Right lobe of liver (tissue), 6 donors: ENCODE results near the gene C1QTNF8. TPM values are rescaled to one million over a fixed set of nuclear protein-coding genes. Genes with fewer than 3 reads are reported as not detected.
A peak's percentile ranks its signal among the peaks of the same experiment; 100 is the strongest.

Source experiments
- ATAC-seq, 4 donors: fragments of 200-7000 bp; cut with Tn5 transposase; one replicate each; pipeline ENCODE4 v1.9.1; 2020; ENCODE audit warnings: mild to moderate bottlenecking in 4 of 4, moderate library complexity in 4 of 4
- DNase-seq, 3 donors: peaks; one replicate each; pipeline ENCODE4 v3.0.0-alpha.2; 2020
- H3K27ac ChIP-seq, 3 donors: fragments of 200-600 bp; one replicate each; pipeline ENCODE4 v1.8.0; 2022
- H3K27me3 ChIP-seq, 2 donors: fragments of 200-600 bp; one replicate each; pipeline ENCODE4 v1.8.0; 2022
- H3K36me3 ChIP-seq, 4 donors: fragments of 200-600 bp; sonication (generic) in 1 of 4; one replicate each; pipeline versions ENCODE4 v1.5.1 to v1.8.0; 2017 to 2022; ENCODE audit warnings: control low read depth in 1 of 4
- H3K4me1 ChIP-seq, 4 donors: fragments of 200-600 bp; sonication (generic) in 1 of 4; one replicate each; pipeline versions ENCODE4 v1.5.1 to v1.8.0; 2017 to 2022; ENCODE audit warnings: control low read depth in 1 of 4
- H3K4me3 ChIP-seq, 3 donors: fragments of 200-600 bp; one replicate each; pipeline ENCODE4 v1.8.0; 2022
- H3K9me3 ChIP-seq, 4 donors: fragments of 200-600 bp; sonication (generic) in 1 of 4; one replicate each; pipeline versions ENCODE4 v1.5.1 to v1.8.0; 2017 to 2022; ENCODE audit warnings: control low read depth in 1 of 4
- POLR2A ChIP-seq: fragments of 450-650 bp; IDR thresholded peaks from one replicate; pipeline ENCODE4 v1.6.1; 2017; ENCODE audit warnings: antibody characterized with exemption, mild to moderate bottlenecking
- WGBS: methylation state at CpG from one replicate; pipeline ENCODE4 v1.1.6; 2018; ENCODE audit warnings: low coverage, low lambda C conversion rate; ENCODE audit not compliant: insufficient coverage; ENCODE audit errors: missing lambda C conversion rate; 5-methylcytosine and 5-hydroxymethylcytosine counted together
- intact Hi-C, 2 donors: fragments of 100-400 bp; cut with DNase I; formaldehyde crosslinking; loops; one replicate each; pipeline versions ENCODE4 v1.11.2 to v1.14.1; 2022
- total RNA-seq, 6 experiments: library from RNA; depleted of rRNA in 2 of 6; stranded (reverse); fragments of >200 nt in 2 of 6; fragmentation: NEBNext Ultra II Directional in 3 of 6; extraction: Animal tissue kit (Norgen Biotek cat#: 25700) in 3 of 6; gene quantifications; one replicate each; pipeline versions ENCODE4 v1.1.0 to v1.2.4, GENCODE V29; 2016 to 2023
- TF ChIP-seq, protein P1 (sequence below), 4 donors: fragments of 200-600 bp in 3 of 4; fragments of 450-650 bp in 1 of 4; IDR thresholded peaks; one replicate each; pipeline versions ENCODE4 v1.5.1 to v1.8.0; 2016 to 2022; ENCODE audit warnings: antibody characterized with exemption in 4 of 4, mild to moderate bottlenecking in 2 of 4
- donor health status: DM: no; HTN: yes; CAD: no.
- donor health status: DM: no; HTN: no; CAD: no.
- donor health status: DM: no; HTN: no; CAD: no.
- donor health status: DM: no; HTN: yes; CAD: no.
- donor health status: DM: no; HTN: yes; CAD: no.

The C1QTNF8 gene
- total RNA-seq, 6 experiments from 2014 or later: not detected

DNA sequence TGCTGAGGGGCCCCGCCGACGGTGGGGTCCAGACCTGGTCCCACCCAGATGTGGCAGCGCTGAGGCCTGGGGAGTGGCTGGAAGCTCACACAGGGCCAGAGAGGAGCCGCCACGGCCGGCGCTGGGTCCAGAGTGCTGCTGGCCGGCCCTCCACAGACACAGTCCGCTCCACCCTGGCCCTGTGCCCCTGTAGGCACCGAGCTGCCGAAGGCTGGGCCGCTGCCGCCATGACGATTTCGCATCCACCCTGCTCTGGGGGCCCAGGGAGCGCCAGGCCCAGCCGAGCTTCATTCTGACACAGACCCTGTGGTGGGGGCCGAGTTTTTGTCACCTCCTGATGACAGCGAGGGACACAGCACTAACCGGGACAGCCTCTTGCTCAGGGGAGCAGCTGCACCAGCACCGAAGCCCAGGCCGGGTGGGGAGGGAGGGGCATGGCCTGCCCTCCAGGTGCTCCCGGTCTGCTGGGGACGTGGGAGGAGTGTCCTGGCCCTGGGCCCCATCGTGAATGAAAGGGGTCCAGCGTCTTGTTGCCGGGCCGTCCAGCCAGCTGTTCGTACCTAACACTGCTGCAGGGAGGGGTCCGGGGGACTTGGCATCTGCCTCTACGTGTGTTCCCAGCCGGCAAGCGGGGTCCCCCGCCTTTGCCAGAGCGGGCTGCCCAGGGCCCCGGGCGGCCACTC, 50.6 kb downstream of the C1QTNF8 start:
- Histone ChIP-seq H3K9me3 (no peaks in the 10 kb centered on the region), H3K36me3 (no peaks in the 10 kb centered on the region), H3K27ac (no peak overlapping the region), H3K4me1 (no peaks in the 10 kb centered on the region), H3K4me3 (no peak overlapping the region), H3K27me3 (no peaks in the 10 kb centered on the region)
- intact Hi-C loops: no loop called here
- no peak for DNase-seq
- TF ChIP-seq, protein P1, sequence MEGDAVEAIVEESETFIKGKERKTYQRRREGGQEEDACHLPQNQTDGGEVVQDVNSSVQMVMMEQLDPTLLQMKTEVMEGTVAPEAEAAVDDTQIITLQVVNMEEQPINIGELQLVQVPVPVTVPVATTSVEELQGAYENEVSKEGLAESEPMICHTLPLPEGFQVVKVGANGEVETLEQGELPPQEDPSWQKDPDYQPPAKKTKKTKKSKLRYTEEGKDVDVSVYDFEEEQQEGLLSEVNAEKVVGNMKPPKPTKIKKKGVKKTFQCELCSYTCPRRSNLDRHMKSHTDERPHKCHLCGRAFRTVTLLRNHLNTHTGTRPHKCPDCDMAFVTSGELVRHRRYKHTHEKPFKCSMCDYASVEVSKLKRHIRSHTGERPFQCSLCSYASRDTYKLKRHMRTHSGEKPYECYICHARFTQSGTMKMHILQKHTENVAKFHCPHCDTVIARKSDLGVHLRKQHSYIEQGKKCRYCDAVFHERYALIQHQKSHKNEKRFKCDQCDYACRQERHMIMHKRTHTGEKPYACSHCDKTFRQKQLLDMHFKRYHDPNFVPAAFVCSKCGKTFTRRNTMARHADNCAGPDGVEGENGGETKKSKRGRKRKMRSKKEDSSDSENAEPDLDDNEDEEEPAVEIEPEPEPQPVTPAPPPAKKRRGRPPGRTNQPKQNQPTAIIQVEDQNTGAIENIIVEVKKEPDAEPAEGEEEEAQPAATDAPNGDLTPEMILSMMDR (IDR thresholded peaks at IDR 0.05): no peak
- no peak for TF ChIP-seq POLR2A
- ATAC-seq: no peak
- 60% methylated on average over 1 of the region's 38 CpGs for WGBS

- DNase-seq: no peak
- Histone ChIP-seq H3K27ac (no peak overlapping the region), H3K27me3 (no peaks in the 10 kb centered on the region), H3K4me1 (no peaks in the 10 kb centered on the region), H3K9me3 (no peaks in the 10 kb centered on the region), H3K36me3 (no peaks in the 10 kb centered on the region), H3K4me3 (no peak overlapping the region)
- no peak for TF ChIP-seq POLR2A
- TF ChIP-seq, protein P1 (IDR thresholded peaks at IDR 0.05): no peak
- WGBS: 57% methylated on average over 5 of the region's 43 CpGs
- intact Hi-C loops: no loop called here
- no peak for ATAC-seq
Observed at GRCh38 chr16:1044460-1045309, 51.4 kb downstream of the C1QTNF8 start.

DNA sequence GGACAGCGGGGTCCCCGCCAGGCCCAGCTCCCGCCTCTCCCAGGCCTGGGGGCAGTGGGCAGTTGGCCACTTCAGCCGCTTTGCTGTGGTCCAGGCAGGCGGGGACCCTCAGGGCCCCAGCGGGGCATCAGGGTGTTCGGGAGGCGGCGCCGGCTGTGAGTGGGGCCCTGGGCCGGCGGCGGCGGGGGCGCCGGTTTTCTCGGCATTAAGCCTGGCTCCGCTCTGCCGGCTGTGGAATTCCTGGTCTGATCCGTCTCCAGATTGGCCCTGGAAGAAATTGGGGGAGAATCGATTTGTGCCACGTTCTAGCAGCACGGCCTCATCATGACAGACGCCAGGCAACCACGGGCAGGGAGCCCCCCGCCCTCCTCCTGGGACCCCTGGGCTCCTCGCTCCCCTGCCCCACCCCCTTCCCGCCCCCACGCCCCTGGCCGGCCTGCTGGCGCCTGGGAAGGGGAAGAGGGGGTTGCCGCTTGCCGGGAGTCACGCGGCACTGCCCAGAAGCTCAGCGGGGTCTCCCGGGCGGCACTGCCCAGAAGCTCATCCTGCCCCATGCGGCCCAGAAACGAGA, 52.1 kb downstream of the C1QTNF8 start:
- H3K9me3 ChIP-seq: no peaks in the 10 kb centered on the region
- H3K4me3 ChIP-seq: no peak overlapping the region
- ATAC-seq (no peak), DNase-seq (no peak)
- no peaks in the 10 kb centered on the region for H3K27me3 ChIP-seq
- no CpG with 5 or more reads among the region's 40 CpGs for WGBS
- H3K36me3 ChIP-seq: no peaks in the 10 kb centered on the region
- no peak overlapping the region for H3K27ac ChIP-seq
- no peaks in the 10 kb centered on the region for H3K4me1 ChIP-seq
- intact Hi-C loops: no loop called here
- TF ChIP-seq, protein P1 (IDR thresholded peaks at IDR 0.05): no peak
- TF ChIP-seq POLR2A: no peak

DNA sequence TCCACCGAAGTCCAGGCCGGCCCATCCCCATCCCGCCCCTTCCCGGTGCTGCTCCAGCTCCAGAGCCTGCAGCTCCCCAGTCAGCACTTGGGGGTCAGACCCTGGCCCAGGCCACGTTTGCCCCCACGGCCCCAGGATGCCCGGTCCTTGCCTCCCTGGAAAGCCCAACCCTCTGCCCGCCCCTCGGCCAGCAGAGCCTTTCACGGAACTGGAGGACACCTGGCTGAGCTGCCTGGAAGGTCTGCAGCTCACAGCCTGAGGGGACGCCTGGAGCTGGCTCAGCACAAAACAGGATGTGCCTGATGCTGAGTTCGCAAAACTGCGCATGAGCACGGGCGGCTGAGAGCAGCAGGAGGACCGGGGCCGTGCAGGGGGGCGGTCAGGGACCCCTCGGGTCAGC, 53.2 kb downstream of the C1QTNF8 start:
- Histone ChIP-seq H3K9me3 (no peaks in the 10 kb centered on the region), H3K4me3 (no peak overlapping the region), H3K27ac (no peak overlapping the region), H3K4me1 (no peaks in the 10 kb centered on the region), H3K27me3 (no peaks in the 10 kb centered on the region), H3K36me3 (no peaks in the 10 kb centered on the region)
- ATAC-seq (peak in 2 of 4 donors; percentile 21 to 25), DNase-seq (no peak)
- intact Hi-C loops: no loop called here
- TF ChIP-seq, protein P1 (IDR thresholded peaks at IDR 0.05): no peak
- no peak for TF ChIP-seq POLR2A
- WGBS: 40% methylated on average over 12 of the region's 19 CpGs
